HepG2 (cell line): Measurements from ENCODE around the gene MED22. TPM values are rescaled to one million over a fixed set of nuclear protein-coding genes. Genes with fewer than 3 reads are reported as not detected.

Experiments
- ATF2 ChIP-seq: sonication (generic); formaldehyde crosslinking; IDR thresholded peaks from 2 replicates; pipeline ENCODE4 v1.4.0; 2020; ENCODE audit warnings: missing genetic modification reagents
- BORCS8-MEF2B ChIP-seq: sonication (generic); formaldehyde crosslinking; IDR thresholded peaks from 2 replicates; pipeline ENCODE4 v1.8.0; 2022; ENCODE audit warnings: mild to moderate bottlenecking, missing genetic modification reagents
- CENPT ChIP-seq: sonication (generic); formaldehyde crosslinking; IDR thresholded peaks from 2 replicates; pipeline ENCODE4 v1.8.0; 2022; ENCODE audit warnings: low read depth, mild to moderate bottlenecking, moderate library complexity, missing genetic modification reagents
- CREM ChIP-seq, 2 experiments: sonication (generic) in 1 of 2; formaldehyde crosslinking in 1 of 2; IDR thresholded peaks; 2 replicates each; pipeline versions ENCODE4 v1.4.0 to v1.6.1; 2016 to 2020; ENCODE audit warnings: antibody characterized with exemption in 1 of 2, mild to moderate bottlenecking in 1 of 2, missing genetic modification reagents in 1 of 2
- CSRNP2 ChIP-seq: sonication (generic); formaldehyde crosslinking; conservative IDR thresholded peaks from 2 replicates; pipeline ENCODE4 v1.8.0; 2022; ENCODE audit warnings: low read depth, missing genetic modification reagents
- GABPA ChIP-seq, 2 experiments: IDR thresholded peaks; 2 replicates each; pipeline ENCODE4 v1.6.1; 2011 to 2016; ENCODE audit warnings: low read depth in 2 of 2, low read length in 1 of 2, missing biosample characterization in 1 of 2, missing genetic modification characterization in 1 of 2
- HMG20A ChIP-seq: IDR thresholded peaks from 2 replicates; pipeline ENCODE4 v1.6.1; 2016; ENCODE audit warnings: borderline replicate concordance
- HMGXB4 ChIP-seq, 2 experiments: sonication (generic) in 1 of 2; formaldehyde crosslinking in 1 of 2; IDR thresholded peaks; 2 replicates each; pipeline versions ENCODE4 v1.4.0 to v1.6.1; 2018 to 2020; ENCODE audit warnings: missing genetic modification reagents in 2 of 2, borderline replicate concordance in 1 of 2, low read depth in 1 of 2, mild to moderate bottlenecking in 1 of 2, missing biosample characterization in 1 of 2
- KDM4B ChIP-seq: sonication (generic); formaldehyde crosslinking; IDR thresholded peaks from 2 replicates; pipeline ENCODE4 v1.4.0; 2020; ENCODE audit warnings: missing genetic modification reagents
- KDM5B ChIP-seq: sonication (generic); formaldehyde crosslinking; IDR thresholded peaks from 2 replicates; pipeline ENCODE4 v1.4.0; 2020; ENCODE audit warnings: missing genetic modification reagents, mild to moderate bottlenecking, borderline replicate concordance
- KLF15 ChIP-seq: sonication (generic); formaldehyde crosslinking; IDR thresholded peaks from 2 replicates; pipeline ENCODE4 v1.8.1; 2023; ENCODE audit warnings: borderline replicate concordance, mild to moderate bottlenecking, inconsistent platforms, missing genetic modification reagents, mixed read lengths
- NFATC3 ChIP-seq: sonication (generic); formaldehyde crosslinking; IDR thresholded peaks from 2 replicates; pipeline ENCODE4 v1.5.1; 2020; ENCODE audit warnings: mild to moderate bottlenecking, missing genetic modification reagents
- PHB2 ChIP-seq: fragments of 450-650 bp; IDR thresholded peaks from 2 replicates; pipeline ENCODE4 v1.6.1; 2018; ENCODE audit not compliant: partially characterized antibody
- PHF21A ChIP-seq: sonication (generic); formaldehyde crosslinking; IDR thresholded peaks from 2 replicates; pipeline ENCODE4 v1.5.0; 2020; ENCODE audit warnings: mild to moderate bottlenecking, missing genetic modification reagents
- POLR2AphosphoS5 ChIP-seq: IDR thresholded peaks from 2 replicates; pipeline ENCODE4 v1.6.1; 2012; ENCODE audit warnings: low read depth, low read length
- SAFB2 ChIP-seq: sonication (generic); formaldehyde crosslinking; IDR thresholded peaks from 2 replicates; pipeline ENCODE4 v1.5.1; 2020; ENCODE audit warnings: missing genetic modification reagents, low read depth, mild to moderate bottlenecking, borderline replicate concordance
- SRSF9 ChIP-seq: fragments of 200-400 bp; formaldehyde crosslinking; IDR thresholded peaks from 2 replicates; pipeline ENCODE4 v1.6.1; 2018; ENCODE audit warnings: borderline replicate concordance, mild to moderate bottlenecking, low read depth, low read length; ENCODE audit not compliant: insufficient read depth, poor library complexity, severe bottlenecking
- TARDBP ChIP-seq: sonication (generic); formaldehyde crosslinking; IDR thresholded peaks from 2 replicates; pipeline ENCODE4 v1.8.0; 2022; ENCODE audit warnings: mild to moderate bottlenecking, missing genetic modification reagents
- TP53 ChIP-seq: sonication (generic); formaldehyde crosslinking; conservative IDR thresholded peaks from 2 replicates; pipeline ENCODE4 v1.4.0; 2020; ENCODE audit warnings: missing genetic modification reagents
- ZNF34 ChIP-seq: sonication (generic); formaldehyde crosslinking; IDR thresholded peaks from 2 replicates; pipeline ENCODE4 v1.4.0; 2020; ENCODE audit warnings: mild to moderate bottlenecking, missing genetic modification reagents, borderline replicate concordance
- ZNF704 ChIP-seq: sonication (generic); formaldehyde crosslinking; IDR thresholded peaks from 2 replicates; pipeline ENCODE4 v1.8.1; 2023; ENCODE audit warnings: mild to moderate bottlenecking, inconsistent platforms, moderate library complexity, missing genetic modification reagents, borderline replicate concordance
- ZSCAN20 ChIP-seq: sonication (generic); formaldehyde crosslinking; IDR thresholded peaks from 2 replicates; pipeline ENCODE4 v1.4.0; 2020; ENCODE audit warnings: missing genetic modification reagents, mild to moderate bottlenecking, borderline replicate concordance
- polyA plus RNA-seq, 8 experiments: library from polyadenylated mRNA; depleted of rRNA in 3 of 8; stranded (reverse) in 7 of 8; unstranded in 1 of 8; fragments of >200 nt; fragmentation: Illumina TruSeq in 4 of 8; extraction: Trizol in 4 of 8; gene quantifications; 2 replicates each; pipeline versions ENCODE4 v1.2.1 to v1.2.3, GENCODE V29; 2011 to 2016; ENCODE audit warnings: low read depth in 4 of 8, missing spikeins in 1 of 8, mixed read lengths in 1 of 8; ENCODE audit not compliant: insufficient read depth in 1 of 8
- total RNA-seq, 5 experiments: library from RNA; depleted of rRNA; stranded (reverse); fragments of >200 nt; fragmentation: Illumina TruSeq; extraction: Trizol; gene quantifications; 2 replicates each; pipeline ENCODE4 v1.2.3, GENCODE V29; 2016; ENCODE audit warnings: low read depth in 1 of 5

MED22 gene
- total and polyA plus RNA-seq, 2 of the 13 experiments (the other 11 are each of a cell fraction or from before 2014, with no cell fraction given), result 15.8 to 22.1 TPM

- TF ChIP-seq SAFB2 (CRISPR knock-in tag) (no peak), CREM (IDR thresholded peaks at IDR 0.05) (no peak), CREM (CRISPR knock-in tag; IDR thresholded peaks at IDR 0.05) (no peak), BORCS8-MEF2B (CRISPR knock-in tag) (peak; percentile 36; the same call in 1 of the 2 replicates), GABPA (IDR thresholded peaks at IDR 0.05; ENCODE audit: low read depth, low read length) (no peak), GABPA (CRISPR knock-in tag; IDR thresholded peaks at IDR 0.05; ENCODE audit: low read depth) (peak; percentile 21; the same call in 1 of the 2 replicates), KLF15 (no peak), TARDBP (CRISPR knock-in tag) (peak; percentile 38; the same call in 1 of the 2 replicates), PHF21A (CRISPR knock-in tag) (no peak), PHB2 (no peak), SRSF9 (no peak), CSRNP2 (CRISPR knock-in tag) (no peak), ZSCAN20 (no peak), ATF2 (CRISPR knock-in tag) (no peak), TP53 (CRISPR knock-in tag) (no peak), HMGXB4 (CRISPR knock-in tag; IDR thresholded peaks at IDR 0.05; ENCODE audit: borderline replicate concordance in 1 of 2, low read depth in 1 of 2) (peak; percentile 55 to 58; a peak in 2 of 4 replicates), CENPT (no peak), POLR2AphosphoS5 (peak; percentile 25; the same call in 1 of the 2 replicates), ZNF34 (CRISPR knock-in tag) (no peak), ZNF704 (CRISPR knock-in tag) (no peak), HMG20A (CRISPR knock-in tag) (no peak), KDM5B (CRISPR knock-in tag) (no peak), KDM4B (CRISPR knock-in tag) (0 out of 2 replicates have a peak, but pooled peaks have one; percentile 33), NFATC3 (no peak)
These were observed 4.1 kb upstream of the MED22 start (continued) for GRCh38 chr9:133351908-133352634.
